Measurements from ENCODE around the gene FAM20C.

The FAM20C gene

GRCh38 chr7:175955-176354 lies 16.4 kb upstream of the FAM20C start:
- TF ChIP-seq, protein P1, sequence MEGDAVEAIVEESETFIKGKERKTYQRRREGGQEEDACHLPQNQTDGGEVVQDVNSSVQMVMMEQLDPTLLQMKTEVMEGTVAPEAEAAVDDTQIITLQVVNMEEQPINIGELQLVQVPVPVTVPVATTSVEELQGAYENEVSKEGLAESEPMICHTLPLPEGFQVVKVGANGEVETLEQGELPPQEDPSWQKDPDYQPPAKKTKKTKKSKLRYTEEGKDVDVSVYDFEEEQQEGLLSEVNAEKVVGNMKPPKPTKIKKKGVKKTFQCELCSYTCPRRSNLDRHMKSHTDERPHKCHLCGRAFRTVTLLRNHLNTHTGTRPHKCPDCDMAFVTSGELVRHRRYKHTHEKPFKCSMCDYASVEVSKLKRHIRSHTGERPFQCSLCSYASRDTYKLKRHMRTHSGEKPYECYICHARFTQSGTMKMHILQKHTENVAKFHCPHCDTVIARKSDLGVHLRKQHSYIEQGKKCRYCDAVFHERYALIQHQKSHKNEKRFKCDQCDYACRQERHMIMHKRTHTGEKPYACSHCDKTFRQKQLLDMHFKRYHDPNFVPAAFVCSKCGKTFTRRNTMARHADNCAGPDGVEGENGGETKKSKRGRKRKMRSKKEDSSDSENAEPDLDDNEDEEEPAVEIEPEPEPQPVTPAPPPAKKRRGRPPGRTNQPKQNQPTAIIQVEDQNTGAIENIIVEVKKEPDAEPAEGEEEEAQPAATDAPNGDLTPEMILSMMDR (IDR thresholded peaks at IDR 0.05; ENCODE audit: low read length, missing control alignments), result no peak
- no peak for DNase-seq (ENCODE audit: low read depth)
- H3K4me3 ChIP-seq (replicated peaks; ENCODE audit: low read depth, low read length), result no peak overlapping the region

GRCh38 chr7:176381-176780 lies 16.0 kb upstream of the FAM20C start:
- no peak for DNase-seq (ENCODE audit: low read depth)
- TF ChIP-seq, protein P1 (IDR thresholded peaks at IDR 0.05; ENCODE audit: low read length, missing control alignments), result no peak
- H3K4me3 ChIP-seq (replicated peaks; ENCODE audit: low read depth, low read length), result no peak overlapping the region

DNA sequence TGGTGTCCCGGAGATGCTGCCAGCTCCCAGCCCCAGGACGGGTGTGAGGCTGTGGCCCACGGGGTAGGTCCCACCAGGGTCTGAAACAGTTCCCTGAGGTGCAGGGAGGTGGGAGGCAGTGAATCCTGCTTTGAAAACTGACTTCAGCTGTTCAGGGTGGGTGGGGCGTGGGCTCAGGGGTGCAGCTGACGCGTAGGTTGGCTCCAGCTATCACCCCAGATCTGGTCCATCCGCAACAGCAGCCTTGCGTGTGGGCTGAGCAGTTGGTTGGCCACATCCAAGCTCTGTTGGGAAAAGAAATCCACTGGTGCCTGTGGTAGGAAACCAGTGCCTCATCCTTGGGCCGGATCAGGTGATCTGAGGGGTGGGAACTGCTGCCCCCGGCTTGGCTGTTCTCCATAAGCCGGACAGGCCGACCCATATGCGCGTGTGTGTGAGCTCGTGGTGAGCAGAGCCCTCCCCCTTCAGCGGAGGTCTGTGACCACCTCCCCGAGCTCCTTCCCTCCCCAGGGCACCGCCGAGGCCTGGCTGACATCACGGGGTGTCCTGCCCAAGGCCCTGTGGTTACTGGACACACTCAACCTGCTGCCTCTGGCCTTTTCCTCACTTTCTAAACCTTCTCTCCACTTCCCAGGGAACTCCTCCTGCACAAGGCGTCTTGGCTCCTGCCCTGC lies 15.4 kb upstream of the FAM20C start:
- TF ChIP-seq, protein P1 (IDR thresholded peaks at IDR 0.05; ENCODE audit: low read length, missing control alignments), result no peak
- no peak overlapping the region for H3K4me3 ChIP-seq (replicated peaks; ENCODE audit: low read depth, low read length)
- DNase-seq (ENCODE audit: low read depth), result no peak

DNA sequence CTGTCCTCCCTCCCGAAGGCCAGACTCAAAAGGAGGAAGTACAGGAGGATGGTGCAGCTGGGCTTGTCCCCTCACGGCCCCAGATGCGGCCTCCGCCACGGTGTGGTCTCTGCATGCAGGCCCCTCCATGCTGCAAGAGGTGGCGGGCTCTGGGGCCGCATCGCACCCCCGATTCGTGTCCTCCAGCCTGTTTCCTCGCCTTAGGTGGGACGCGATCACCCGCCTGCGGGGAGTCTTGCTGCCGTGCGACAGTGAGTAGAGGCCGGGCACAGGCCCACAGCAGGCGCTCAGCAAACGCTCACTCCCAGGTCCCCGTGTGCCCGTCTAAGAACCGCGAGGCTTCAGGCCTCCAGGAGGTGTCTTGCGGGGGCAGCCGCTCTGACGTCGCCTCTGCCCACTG lies 13.9 kb upstream of the FAM20C start:
- H3K4me3 ChIP-seq (replicated peaks; ENCODE audit: low read depth, low read length), result no peak overlapping the region
- DNase-seq (ENCODE audit: low read depth), result no peak
- TF ChIP-seq, protein P1 (IDR thresholded peaks at IDR 0.05; ENCODE audit: low read length, missing control alignments), result no peak

DNA sequence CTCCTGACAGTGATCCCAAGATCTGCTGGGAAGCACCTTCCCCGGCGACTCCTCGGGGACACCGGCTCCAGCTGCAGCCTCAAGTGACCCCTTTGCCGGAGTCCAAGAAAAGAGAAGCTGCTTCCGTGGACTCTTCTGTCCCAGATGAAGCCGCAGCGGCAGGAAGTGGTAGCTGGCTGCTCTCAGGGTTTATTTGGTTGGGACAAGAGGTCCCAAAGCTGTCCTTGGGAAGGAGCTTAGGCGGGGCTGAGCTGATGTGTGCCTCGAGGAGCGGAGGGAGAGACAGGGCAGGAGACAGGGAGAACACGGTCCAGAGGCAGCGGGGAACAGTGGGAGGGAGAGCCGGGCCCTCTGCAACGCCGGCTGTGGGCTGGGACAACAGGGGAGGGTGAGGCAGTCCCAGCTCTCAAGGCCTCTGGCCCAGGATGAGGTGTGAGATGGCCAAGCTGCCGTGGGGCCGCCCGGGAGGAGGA lies 13.1 kb upstream of the FAM20C start:
- TF ChIP-seq, protein P1 (IDR thresholded peaks at IDR 0.05; ENCODE audit: low read length, missing control alignments), result no peak
- H3K4me3 ChIP-seq (replicated peaks; ENCODE audit: low read depth, low read length), result no peak overlapping the region
- DNase-seq (ENCODE audit: low read depth), result no peak

DNA sequence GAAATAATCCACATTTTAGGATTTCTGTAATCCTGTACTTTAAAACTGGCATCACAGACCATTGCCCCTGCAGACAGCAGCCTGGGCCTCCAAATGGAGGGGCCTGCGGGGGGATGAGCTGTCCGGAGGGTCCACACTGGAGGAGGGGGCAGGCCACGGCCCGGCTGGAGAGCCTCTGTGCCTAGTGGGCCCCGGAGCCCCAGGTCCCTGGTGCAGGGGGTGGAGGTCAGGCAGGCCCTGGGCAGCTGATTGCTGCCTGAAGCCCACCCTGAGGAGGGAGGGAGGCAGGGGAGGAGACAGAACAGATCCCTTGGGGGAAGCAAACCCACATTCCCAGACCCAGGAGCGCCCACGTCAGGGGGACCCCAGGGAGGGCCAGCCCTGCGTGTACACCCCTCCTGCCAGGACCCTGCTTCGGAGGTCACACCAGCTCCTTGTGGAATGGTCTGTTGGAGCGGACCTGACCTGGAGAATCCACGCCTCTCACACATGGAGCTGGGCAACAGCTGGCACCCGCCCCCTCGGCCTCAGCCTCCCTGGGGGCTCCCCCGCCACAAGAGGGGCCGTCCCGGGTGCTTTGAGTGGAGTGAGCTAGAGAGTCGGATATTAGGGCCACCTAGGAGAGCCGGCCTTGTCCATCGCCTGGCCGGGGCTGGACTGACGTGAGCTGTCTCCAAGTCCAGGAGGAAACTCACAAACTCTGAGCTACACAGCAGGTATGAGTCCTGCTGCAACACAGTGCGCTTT lies 12.2 kb upstream of the FAM20C start:
- TF ChIP-seq, protein P1 (IDR thresholded peaks at IDR 0.05; ENCODE audit: low read length, missing control alignments), result no peak

More for the DNA sequence above, 12.2 kb upstream of the FAM20C start:
- H3K4me3 ChIP-seq (replicated peaks; ENCODE audit: low read depth, low read length), result no peak overlapping the region
- no peak for DNase-seq (ENCODE audit: low read depth)

All from fibroblast of pulmonary artery (primary cell).